Right lung (tissue), 5 donors: ENCODE data around the gene NCOA7. TPM values are rescaled to one million over a fixed set of nuclear protein-coding genes. Genes with fewer than 3 reads are reported as not detected.
A peak's percentile ranks its signal among the peaks of the same experiment; 100 is the strongest.

ENCODE experiments used
- DNase-seq, 2 donors: peaks; one replicate each; pipeline ENCODE4 v3.0.0-alpha.2; 2013
- polyA plus RNA-seq, 5 donors: library from polyadenylated mRNA; unstranded; fragments of 120-200 nt; gene quantifications; one replicate each; pipeline versions ENCODE4 v1.2.1 to v1.2.3, GENCODE V29; 2013; ENCODE audit warnings: inconsistent platforms in 1 of 5, low replicate concordance in 1 of 5; ENCODE audit not compliant: insufficient read length in 5 of 5, insufficient read depth in 1 of 5

NCOA7 gene
- polyA plus RNA-seq, 5 donors, result 14.1 to 20.5 (median 20.0) TPM

- DNase-seq, result peak in 1 of 2 donors; percentile 25
Observed at GRCh38 chr6:125974214-125974866, 183.6 kb downstream of the NCOA7 start.

- no peak for DNase-seq
Observed at GRCh38 chr6:125979101-125979500, 188.3 kb downstream of the NCOA7 start.

Other genes starting within 250 kb of the NCOA7 start
- gene HEY2, start 41.3 kb upstream of the NCOA7 start, polyA plus RNA-seq, result 1 to 10 TPM in 4 of 5 donors, under 1 TPM in 1; 0.94 to 2.2 (median 1.3) TPM
- gene HINT3, start 165.8 kb downstream of the NCOA7 start, polyA plus RNA-seq, result 10 to 100 TPM; 22.3 to 28.1 (median 23.3) TPM
- gene TRMT11, start 195.6 kb downstream of the NCOA7 start, polyA plus RNA-seq, result 10 to 100 TPM; 23.3 to 34.3 (median 28.3) TPM